ENCODE measurements around the gene ZNF669.

DNA sequence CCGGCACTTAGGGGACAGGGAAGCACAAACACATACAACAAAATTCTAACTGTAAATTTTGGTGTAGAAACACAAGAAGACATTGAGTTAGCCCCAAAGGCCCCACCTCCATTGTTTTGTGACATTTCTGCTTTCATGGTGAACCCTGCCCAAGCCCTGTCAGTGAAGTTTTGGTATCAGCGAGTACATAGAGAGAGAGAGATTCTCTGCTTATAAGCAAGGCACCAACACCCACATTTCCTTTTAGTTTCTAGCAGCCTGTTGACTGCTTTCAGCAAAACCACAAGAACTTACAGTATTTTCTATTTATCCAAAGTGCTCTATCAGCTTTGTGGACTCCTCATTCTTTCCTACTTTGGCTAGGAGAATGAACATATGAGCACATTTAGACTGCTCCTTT is 43.6 kb upstream of the ZNF669 start:
- TF ChIP-seq PATZ1 (CRISPR knock-in tag; IDR thresholded peaks at IDR 0.05; ENCODE audit: borderline replicate concordance) (no peak), PPARA (CRISPR knock-in tag; IDR thresholded peaks at IDR 0.05; ENCODE audit: borderline replicate concordance) (no peak), ZFP3 (CRISPR knock-in tag; IDR thresholded peaks at IDR 0.05) (no peak), CSRNP3 (CRISPR knock-in tag; IDR thresholded peaks at IDR 0.05) (no peak), OSR1 (CRISPR knock-in tag; IDR thresholded peaks at IDR 0.05) (no peak), ZNF565 (CRISPR knock-in tag; conservative IDR thresholded peaks at IDR 0.05; ENCODE audit: low read depth) (no peak), POU6F1 (CRISPR knock-in tag; IDR thresholded peaks at IDR 0.05; ENCODE audit: borderline replicate concordance, low read depth) (no peak), ZFP30 (CRISPR knock-in tag; IDR thresholded peaks at IDR 0.05) (no peak)
